Colonic mucosa (tissue), 4 donors: ENCODE measurements around the gene LGR4. TPM values are rescaled to one million over a fixed set of nuclear protein-coding genes. Genes with fewer than 3 reads are reported as not detected.

Source experiments
- DNase-seq: peaks from one replicate; pipeline ENCODE4 v3.0.0-alpha.2; 2020
- H3K27ac ChIP-seq: fragments of 200-600 bp; one replicate; pipeline ENCODE4 v1.8.0; 2021
- H3K27me3 ChIP-seq: fragments of 200-600 bp; one replicate; pipeline ENCODE4 v1.8.0; 2021
- H3K36me3 ChIP-seq: fragments of 200-600 bp; one replicate; pipeline ENCODE4 v1.8.0; 2021
- H3K4me1 ChIP-seq: fragments of 200-600 bp; one replicate; pipeline ENCODE4 v1.8.0; 2021; ENCODE audit warnings: mild to moderate bottlenecking
- H3K4me3 ChIP-seq: fragments of 200-600 bp; one replicate; pipeline ENCODE4 v1.8.0; 2021
- H3K9ac ChIP-seq, 2 donors: one replicate each; pipeline ENCODE4 v1.7.0; 2013; ENCODE audit warnings: control low read depth in 2 of 2, low read depth in 2 of 2, low read length in 2 of 2
- H3K9me3 ChIP-seq: fragments of 200-600 bp; one replicate; pipeline ENCODE4 v1.8.0; 2021
- CTCF ChIP-seq: fragments of 200-600 bp; IDR thresholded peaks from one replicate; pipeline ENCODE4 v1.8.0; 2022; ENCODE audit warnings: antibody characterized with exemption, mild to moderate bottlenecking
- intact Hi-C: fragments of 100-400 bp; cut with DNase I; formaldehyde crosslinking; loops from one replicate; pipeline ENCODE4 v1.14.1; 2022
- total RNA-seq, 2 donors: library from RNA; stranded (reverse); fragmentation: NEBNext Ultra II Directional in 1 of 2; extraction: Animal tissue kit (Norgen Biotek cat#: 25700) in 1 of 2; gene quantifications; one replicate each; pipeline ENCODE4 v1.2.1, GENCODE V29; 2021
- donor health status: healthy.
- donor health status: DM: no; HTN: no; CAD: no.
- donor health status: DM: no; HTN: no; CAD: no.

LGR4 gene
- total RNA-seq, 2 donors from 2014 or later = 88.2 to 94.5 TPM

- Histone ChIP-seq H3K27me3 (no peaks in the 10 kb centered on the region), H3K36me3 (no peaks in the 10 kb centered on the region), H3K4me1 (no peaks in the 10 kb centered on the region), H3K4me3 (no peak overlapping the region), H3K9me3 (no peaks in the 10 kb centered on the region), H3K27ac (no peak overlapping the region), H3K9ac (no peak overlapping the region)
- peak; percentile 92 for TF ChIP-seq CTCF
- intact Hi-C loops = loop anchor here (2.0 to 10.0 kb wide), 3 partner anchors 189 to 731 kb away; no protein-coding TSS in a partner anchor
- DNase-seq = peak; percentile 74
Measured at GRCh38 chr11:27485930-27486773, 13.6 kb upstream of the LGR4 start.

GRCh38 chr11:27482793-27483192 lies 10.2 kb upstream of the LGR4 start:
- Histone ChIP-seq H3K9ac (no peak overlapping the region), H3K36me3 (no peaks in the 10 kb centered on the region), H3K4me3 (no peak overlapping the region), H3K27me3 (no peaks in the 10 kb centered on the region), H3K4me1 (no peaks in the 10 kb centered on the region), H3K27ac (no peak overlapping the region), H3K9me3 (no peaks in the 10 kb centered on the region)
- TF ChIP-seq CTCF = no peak
- DNase-seq = no peak
- intact Hi-C loops = loop anchor here (10.0 kb wide), 1 partner anchor 728 kb away; no protein-coding TSS in a partner anchor

GRCh38 chr11:27481992-27482391 lies 9.4 kb upstream of the LGR4 start:
- H3K4me1 ChIP-seq = no peaks in the 10 kb centered on the region
- no peaks in the 10 kb centered on the region for H3K9me3 ChIP-seq
- H3K36me3 ChIP-seq = no peaks in the 10 kb centered on the region
- no peak for TF ChIP-seq CTCF
- intact Hi-C loops = loop anchor here (10.0 kb wide), 1 partner anchor 727 kb away; no protein-coding TSS in a partner anchor
- H3K27ac ChIP-seq = no peak overlapping the region
- H3K9ac ChIP-seq = no peak overlapping the region
- no peaks in the 10 kb centered on the region for H3K27me3 ChIP-seq
- no peak overlapping the region for H3K4me3 ChIP-seq
- no peak for DNase-seq

- no peaks in the 10 kb centered on the region for H3K4me1 ChIP-seq
- H3K36me3 ChIP-seq = no peaks in the 10 kb centered on the region
- H3K27me3 ChIP-seq = no peaks in the 10 kb centered on the region
- no peak for DNase-seq
- no peak overlapping the region for H3K27ac ChIP-seq
- H3K9me3 ChIP-seq = no peaks in the 10 kb centered on the region
- intact Hi-C loops = loop anchor here (10.0 kb wide), 1 partner anchor 113 kb away; the partner anchor contains the start of gene CCDC34
- TF ChIP-seq CTCF = no peak
- no peak overlapping the region for H3K4me3 ChIP-seq
- no peak overlapping the region for H3K9ac ChIP-seq
Measured at GRCh38 chr11:27477831-27478230, 5.2 kb upstream of the LGR4 start.

GRCh38 chr11:27477243-27477642 lies 4.7 kb upstream of the LGR4 start:
- no peaks in the 10 kb centered on the region for H3K4me1 ChIP-seq
- intact Hi-C loops = loop anchor here (10.0 kb wide), 1 partner anchor 112 kb away; the partner anchor contains the start of gene CCDC34
- no peak overlapping the region for H3K27ac ChIP-seq
- H3K9me3 ChIP-seq = no peaks in the 10 kb centered on the region
- no peak for TF ChIP-seq CTCF
- H3K9ac ChIP-seq = no peak overlapping the region
- no peaks in the 10 kb centered on the region for H3K27me3 ChIP-seq
- no peaks in the 10 kb centered on the region for H3K36me3 ChIP-seq
- no peak for DNase-seq
- no peak overlapping the region for H3K4me3 ChIP-seq
